Ramos (cell line): ENCODE results near the gene RFPL1.
"Not testable (repeated sequence)": the region's sequence is repeated elsewhere in the genome, so short reads cannot be mapped to it uniquely, and the experiment has no call there.

Experiments used
- in situ Hi-C: fragments of 300-500 bp; cut with MboI; formaldehyde crosslinking; loops from one replicate; pipeline ENCODE4 v1.14.3; 2022; ENCODE audit warnings: low sequenced_read_pairs; ENCODE audit not compliant: unreplicated experiment

The RFPL1 gene

GRCh38 chr22:29438283-29438682, at the start of gene RFPL1:
TSS of gene RFPL1 (plus strand) at chr22:29438583.
- in situ Hi-C loops: not testable (repeated sequence)

DNA sequence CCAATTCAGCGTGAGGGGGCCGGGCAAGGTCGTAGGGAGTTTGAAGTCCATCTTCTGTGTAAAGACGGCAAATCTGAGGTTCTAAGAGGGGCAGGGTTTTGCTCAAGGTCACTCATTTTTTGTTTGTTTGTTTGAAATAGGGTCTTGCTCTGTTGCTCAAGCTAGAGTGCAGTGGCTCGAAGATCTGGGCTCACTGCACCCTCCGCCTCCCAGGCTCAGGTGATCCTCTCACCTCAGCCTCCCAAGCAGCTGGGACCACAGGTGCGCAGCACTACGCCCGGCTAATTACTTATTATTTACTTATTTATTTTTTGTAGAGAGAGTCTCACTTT, 49.7 kb upstream of the RFPL1 start:
- in situ Hi-C loops: loop anchor here (25.0 kb wide), 1 partner anchor 576 kb away; the partner anchor contains the start of gene XBP1

GRCh38 chr22:29390270-29390669, 48.1 kb upstream of the RFPL1 start:
- in situ Hi-C loops: loop anchor here (25.0 kb wide), 1 partner anchor 578 kb away; the partner anchor contains the start of gene XBP1

DNA sequence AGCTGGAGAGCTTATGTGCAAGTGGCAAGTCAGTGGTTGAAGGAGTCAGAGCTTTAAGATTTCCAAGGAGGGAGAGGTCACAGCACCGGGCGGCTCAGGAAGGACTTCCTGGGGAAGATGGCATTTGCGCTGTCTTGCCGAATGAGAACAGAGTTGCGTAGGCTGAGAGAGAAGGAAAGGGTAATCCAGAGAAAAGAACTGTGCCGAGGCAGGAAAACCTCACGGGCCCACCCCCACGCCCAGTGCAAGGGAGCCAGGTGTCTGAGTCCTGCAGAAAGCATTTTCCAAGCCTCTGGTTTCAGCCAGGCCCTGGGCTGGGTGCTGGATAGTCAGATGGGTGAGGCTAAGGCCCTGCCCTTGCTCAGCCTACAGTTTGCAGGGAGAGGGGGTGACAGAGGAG, 46.8 kb upstream of the RFPL1 start:
- in situ Hi-C loops: loop anchor here (25.0 kb wide), 1 partner anchor 579 kb away; the partner anchor contains the start of gene XBP1

GRCh38 chr22:29393019-29393608, 45.3 kb upstream of the RFPL1 start:
- in situ Hi-C loops: loop anchor here (25.0 kb wide), 1 partner anchor 581 kb away; the partner anchor contains the start of gene XBP1

- in situ Hi-C loops: loop anchor here (25.0 kb wide), 1 partner anchor 583 kb away; the partner anchor contains the start of gene XBP1
These were observed 43.3 kb upstream of the RFPL1 start for GRCh38 chr22:29394931-29395581.

GRCh38 chr22:29396126-29396525, 42.3 kb upstream of the RFPL1 start:
- in situ Hi-C loops: loop anchor here (25.0 kb wide), 1 partner anchor 584 kb away; the partner anchor contains the start of gene XBP1

- in situ Hi-C loops: loop anchor here (25.0 kb wide), 1 partner anchor 585 kb away; the partner anchor contains the start of gene XBP1
These were observed 40.6 kb upstream of the RFPL1 start for GRCh38 chr22:29397791-29398190.

- in situ Hi-C loops: no loop called here
These were observed 37.8 kb upstream of the RFPL1 start for GRCh38 chr22:29400576-29400975.

GRCh38 chr22:29401538-29401937, 36.8 kb upstream of the RFPL1 start:
- in situ Hi-C loops: not testable (repeated sequence)

DNA sequence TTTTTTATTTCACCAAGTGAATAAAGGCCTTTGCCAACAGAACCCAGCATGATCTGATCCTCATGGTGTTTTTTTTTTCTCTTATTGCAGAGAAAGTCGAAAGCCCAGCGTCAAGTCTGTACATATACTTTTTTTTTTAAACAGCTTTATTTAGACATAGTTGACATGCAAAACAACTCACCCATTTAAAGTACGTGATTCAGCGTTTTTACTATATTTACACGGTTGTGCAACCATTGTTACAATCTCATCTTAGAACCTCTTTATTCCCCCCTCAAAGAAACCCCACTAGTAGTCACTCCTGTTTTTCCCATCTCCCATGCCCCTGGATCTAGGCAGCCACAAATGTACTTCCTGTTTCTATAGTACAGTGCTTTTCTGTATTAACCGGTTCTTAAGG, 29.4 kb upstream of the RFPL1 start:
- in situ Hi-C loops: no loop called here

GRCh38 chr22:29411569-29412211, 26.7 kb upstream of the RFPL1 start:
- in situ Hi-C loops: not testable (repeated sequence)

DNA sequence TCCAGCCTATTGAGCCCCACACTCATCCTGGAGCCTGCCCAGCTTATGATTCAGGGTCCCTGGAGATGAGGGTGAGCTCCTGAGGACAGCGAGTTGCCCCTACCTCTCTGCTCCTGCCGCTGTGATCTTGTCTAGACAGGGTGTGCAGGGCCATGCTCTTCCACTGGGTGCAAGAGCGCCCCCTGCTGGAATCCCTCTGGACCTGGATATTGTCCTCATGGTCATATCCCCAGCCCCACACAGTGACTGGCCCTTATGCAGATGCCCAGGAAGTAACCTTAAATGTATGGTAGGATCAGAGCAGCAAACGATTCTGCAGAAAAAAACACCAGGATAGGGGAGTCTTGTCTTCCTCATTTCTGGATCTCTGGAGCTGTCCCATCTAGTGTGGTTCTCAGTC, 25.6 kb upstream of the RFPL1 start:
- in situ Hi-C loops: not testable (repeated sequence)

- in situ Hi-C loops: not testable (repeated sequence)
These were observed 23.3 kb upstream of the RFPL1 start for GRCh38 chr22:29414951-29415591.

DNA sequence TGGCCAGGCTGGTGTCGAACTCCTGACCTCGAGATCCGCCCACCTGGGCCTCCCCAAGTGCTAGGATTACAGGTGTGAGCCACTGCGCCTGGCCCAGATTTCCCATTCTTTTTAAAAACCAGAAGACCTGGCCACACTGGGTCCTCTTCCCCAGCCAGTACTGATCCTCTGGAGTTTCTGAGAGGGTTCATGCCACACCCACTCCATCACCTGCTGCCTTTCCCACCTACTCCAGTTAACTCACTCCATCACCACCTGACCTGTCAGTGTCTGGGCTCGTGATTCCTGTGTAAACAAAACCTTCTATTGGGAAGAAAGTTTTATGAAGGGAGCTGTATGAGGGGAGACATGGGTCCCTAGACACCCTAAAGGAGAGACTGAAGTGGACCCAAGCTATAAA, 19.7 kb upstream of the RFPL1 start:
- in situ Hi-C loops: not testable (repeated sequence)

DNA sequence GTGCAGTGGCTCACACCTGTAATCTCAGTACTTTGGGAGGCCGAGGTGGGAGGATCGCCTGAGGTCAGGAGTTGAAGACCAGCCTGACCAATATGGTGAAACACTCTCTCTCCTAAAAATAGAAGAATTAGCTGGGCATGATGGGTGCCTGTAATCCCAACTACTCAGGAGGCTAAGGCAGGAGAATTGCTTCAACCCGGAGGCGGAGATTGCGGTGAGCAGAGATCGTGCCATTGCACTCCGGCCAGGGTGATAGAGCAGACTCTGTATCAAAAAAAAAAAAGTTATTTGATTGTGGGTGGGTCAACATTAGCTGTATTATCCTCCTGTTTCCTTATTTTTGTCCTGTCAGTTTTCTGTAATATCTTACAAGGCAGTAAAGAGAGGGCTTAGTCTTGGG, 11.9 kb upstream of the RFPL1 start:
- in situ Hi-C loops: no loop called here

DNA sequence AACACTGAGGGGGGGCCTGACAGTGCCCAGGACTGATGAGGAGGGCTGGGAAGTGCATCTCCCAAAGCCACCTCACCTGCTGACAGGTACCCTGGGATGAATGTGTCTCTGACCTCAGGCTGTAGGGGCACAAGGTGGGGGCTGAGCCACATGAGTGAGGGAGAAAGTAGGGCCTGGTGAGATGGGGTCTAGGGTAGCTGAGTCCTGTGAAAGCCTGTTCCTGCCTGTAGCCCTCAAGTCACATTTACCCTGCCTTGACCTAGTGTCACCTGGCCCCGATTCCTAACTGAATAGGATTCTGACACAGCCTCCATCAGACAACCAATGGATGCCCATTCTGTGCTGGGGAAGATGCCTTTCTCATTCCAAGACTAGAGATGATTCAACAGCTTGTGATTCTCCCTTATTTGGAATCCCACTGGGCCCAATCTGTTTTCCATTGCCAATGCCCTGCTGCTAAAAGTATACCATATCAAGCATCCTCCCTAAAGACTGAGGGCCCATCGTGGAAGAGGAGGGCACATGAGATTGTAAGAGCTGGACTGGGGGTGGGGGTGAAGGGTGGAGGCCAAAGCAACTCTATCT, 11.1 kb upstream of the RFPL1 start:
- in situ Hi-C loops: no loop called here

DNA sequence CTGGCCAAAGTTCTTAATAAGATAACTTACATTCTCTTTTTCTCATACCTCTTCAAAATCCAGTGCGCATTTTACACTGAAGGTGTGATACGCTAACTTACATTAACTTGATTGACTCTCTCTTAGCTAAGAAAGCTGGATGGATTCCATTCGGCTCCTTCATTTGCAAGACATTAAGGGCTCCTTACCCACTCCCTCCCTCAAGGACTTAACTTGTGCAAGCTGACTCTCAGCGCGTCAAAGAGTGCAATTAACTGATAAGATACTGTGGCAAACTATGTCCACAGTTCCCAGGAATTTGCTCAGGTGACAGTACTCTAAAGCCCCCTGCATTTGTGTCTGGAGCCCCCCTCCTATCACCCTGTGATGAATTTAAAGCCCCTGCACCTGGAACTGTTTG, 6.4 kb upstream of the RFPL1 start:
- in situ Hi-C loops: no loop called here

- in situ Hi-C loops: no loop called here
These were observed 4.5 kb upstream of the RFPL1 start for GRCh38 chr22:29433856-29434255.

DNA sequence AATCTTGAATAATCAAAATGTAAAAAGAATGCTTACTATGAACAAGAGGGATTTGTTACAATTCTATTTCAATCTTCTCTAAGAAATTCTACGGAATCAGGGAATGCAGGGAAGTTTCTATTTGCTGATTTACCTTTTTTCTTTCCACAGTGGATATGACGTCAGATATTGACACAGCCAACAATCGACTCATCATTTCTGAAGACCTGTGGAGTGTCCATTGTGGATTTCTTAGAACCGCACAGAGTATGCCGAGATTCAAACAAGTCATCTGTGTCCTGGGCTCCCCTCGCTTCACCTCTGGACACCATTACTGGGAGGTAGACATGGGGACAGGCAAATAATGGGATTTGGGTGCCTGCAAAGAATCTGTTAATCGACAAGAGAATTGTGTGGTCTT, 4.1 kb upstream of the RFPL1 start:
- in situ Hi-C loops: no loop called here
